AG09309 (cell line): ENCODE measurements around the gene TNFSF13B.

ENCODE experiments used
- DNase-seq: peaks from one replicate; pipeline ENCODE4 v3.0.0-alpha.2; 2010; ENCODE audit warnings: low read depth
- H3K4me3 ChIP-seq: 2 replicates; pipeline ENCODE4 v1.5.1; 2011; ENCODE audit warnings: mild to moderate bottlenecking, low read depth, low read length, moderate library complexity; ENCODE audit not compliant: control insufficient read depth
- TF ChIP-seq, protein P1 (sequence below): IDR thresholded peaks from 2 replicates; pipeline ENCODE4 v1.5.1; 2011; ENCODE audit warnings: mild to moderate bottlenecking, low read depth, low read length, inconsistent platforms; ENCODE audit not compliant: insufficient read depth, control insufficient read depth; ENCODE audit errors: missing control alignments

TNFSF13B gene

DNA sequence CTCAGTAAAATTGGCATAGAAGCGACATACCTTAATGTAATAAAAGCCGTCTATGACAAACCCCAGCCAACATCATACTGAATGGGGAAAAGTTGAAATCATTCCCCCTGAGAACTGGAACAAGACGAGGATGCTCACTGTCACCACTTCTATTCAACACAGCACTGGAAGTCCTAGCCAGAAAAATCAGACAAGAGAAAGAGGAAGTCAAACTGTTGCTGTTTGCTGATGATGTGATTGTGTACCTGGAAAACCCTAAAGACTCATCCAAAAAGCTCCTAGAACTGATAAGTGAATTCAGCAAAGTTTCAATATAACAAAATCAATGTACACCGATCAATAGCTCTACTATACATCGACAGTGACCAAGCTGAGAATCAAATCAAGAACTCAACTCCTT lies 63.3 kb downstream of the TNFSF13B start:
- TF ChIP-seq, protein P1, sequence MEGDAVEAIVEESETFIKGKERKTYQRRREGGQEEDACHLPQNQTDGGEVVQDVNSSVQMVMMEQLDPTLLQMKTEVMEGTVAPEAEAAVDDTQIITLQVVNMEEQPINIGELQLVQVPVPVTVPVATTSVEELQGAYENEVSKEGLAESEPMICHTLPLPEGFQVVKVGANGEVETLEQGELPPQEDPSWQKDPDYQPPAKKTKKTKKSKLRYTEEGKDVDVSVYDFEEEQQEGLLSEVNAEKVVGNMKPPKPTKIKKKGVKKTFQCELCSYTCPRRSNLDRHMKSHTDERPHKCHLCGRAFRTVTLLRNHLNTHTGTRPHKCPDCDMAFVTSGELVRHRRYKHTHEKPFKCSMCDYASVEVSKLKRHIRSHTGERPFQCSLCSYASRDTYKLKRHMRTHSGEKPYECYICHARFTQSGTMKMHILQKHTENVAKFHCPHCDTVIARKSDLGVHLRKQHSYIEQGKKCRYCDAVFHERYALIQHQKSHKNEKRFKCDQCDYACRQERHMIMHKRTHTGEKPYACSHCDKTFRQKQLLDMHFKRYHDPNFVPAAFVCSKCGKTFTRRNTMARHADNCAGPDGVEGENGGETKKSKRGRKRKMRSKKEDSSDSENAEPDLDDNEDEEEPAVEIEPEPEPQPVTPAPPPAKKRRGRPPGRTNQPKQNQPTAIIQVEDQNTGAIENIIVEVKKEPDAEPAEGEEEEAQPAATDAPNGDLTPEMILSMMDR, result no peak
- H3K4me3 ChIP-seq, result no peak overlapping the region
- no peak for DNase-seq

DNA sequence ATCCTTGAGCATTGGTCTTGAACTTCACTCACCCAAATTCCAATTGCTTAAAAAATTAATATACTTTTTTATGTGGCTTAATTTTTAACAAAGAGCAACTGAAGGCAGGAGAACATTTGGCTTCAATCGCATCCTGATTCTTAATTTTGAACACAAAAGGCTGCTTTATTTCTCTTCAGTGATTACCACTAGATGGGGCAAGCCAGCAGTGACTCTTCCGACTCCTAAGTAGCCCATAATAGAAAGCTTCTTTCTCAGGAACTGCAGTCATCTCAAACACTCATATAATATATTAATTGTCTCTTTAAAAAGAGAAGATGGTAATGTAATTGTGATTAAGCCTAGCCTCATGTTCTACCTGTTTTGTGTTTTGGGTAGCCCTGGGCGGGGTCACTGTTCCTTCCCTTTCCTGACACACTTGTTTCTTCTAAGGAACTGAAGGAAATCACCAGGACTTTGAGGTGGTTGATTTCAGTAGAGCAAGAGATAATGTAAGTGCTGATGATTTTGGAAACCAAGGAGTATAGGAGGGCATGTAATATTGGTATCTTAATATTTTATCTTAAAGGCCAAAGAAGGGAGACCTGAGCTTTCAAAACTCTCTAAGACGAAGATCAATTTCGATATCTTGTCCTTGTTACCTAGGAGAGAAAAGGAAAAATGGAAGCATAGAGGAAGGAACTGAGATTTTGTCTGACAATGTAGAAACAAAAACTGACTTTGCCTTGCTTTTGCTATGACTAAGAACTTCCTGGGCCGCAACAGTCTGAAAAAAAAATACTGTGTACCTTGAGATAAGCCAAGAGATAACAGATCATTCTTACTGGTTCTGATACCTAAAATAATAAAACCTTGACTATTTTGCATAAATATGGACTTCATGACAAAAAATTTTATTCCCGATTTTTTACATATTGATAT lies 73.1 kb downstream of the TNFSF13B start:
- no peak overlapping the region for H3K4me3 ChIP-seq
- TF ChIP-seq, protein P1, result peak; percentile 49
- no peak for DNase-seq

DNA sequence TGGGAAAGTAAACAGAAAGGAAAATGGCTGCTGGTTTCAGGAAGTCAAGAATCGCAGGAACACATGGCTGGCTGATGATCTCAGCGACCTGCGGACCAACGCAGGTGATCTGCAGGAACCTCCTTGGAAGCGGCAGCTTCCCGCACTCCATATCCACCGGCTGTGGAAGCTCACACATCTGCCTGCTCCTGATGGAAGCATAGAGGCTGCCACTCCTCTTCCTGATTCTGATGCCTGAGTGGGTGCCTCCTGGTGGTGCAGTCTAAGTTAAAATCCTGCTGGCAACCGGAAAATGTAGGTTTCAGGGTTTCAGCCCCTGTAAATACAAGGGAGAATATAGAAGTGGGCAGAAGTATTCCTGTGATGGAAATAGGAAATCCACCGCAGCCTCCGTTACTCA lies 75.5 kb downstream of the TNFSF13B start:
- TF ChIP-seq, protein P1, result no peak
- H3K4me3 ChIP-seq, result no peak overlapping the region
- DNase-seq, result no peak

DNA sequence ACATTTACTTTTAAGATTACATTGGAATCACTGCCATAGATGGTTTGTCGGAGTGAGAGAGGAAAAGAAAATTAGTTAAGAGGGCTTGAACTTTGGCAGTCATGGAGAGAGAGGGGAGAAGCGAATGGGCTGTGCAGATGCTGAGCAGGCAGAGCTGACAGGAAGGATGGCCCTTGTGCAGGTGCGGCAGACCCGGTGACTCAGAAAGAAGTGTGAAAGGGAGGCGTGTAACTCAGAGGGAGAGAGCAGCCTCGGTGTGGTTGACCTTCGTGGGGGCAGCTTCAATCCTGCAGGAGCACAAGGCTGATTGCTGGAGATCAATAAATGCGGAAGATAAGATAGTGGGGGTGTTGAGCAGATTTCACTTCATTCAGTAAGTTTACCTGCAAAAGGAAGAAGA lies 76.9 kb downstream of the TNFSF13B start:
- TF ChIP-seq, protein P1, result no peak
- H3K4me3 ChIP-seq, result no peak overlapping the region
- no peak for DNase-seq

DNA sequence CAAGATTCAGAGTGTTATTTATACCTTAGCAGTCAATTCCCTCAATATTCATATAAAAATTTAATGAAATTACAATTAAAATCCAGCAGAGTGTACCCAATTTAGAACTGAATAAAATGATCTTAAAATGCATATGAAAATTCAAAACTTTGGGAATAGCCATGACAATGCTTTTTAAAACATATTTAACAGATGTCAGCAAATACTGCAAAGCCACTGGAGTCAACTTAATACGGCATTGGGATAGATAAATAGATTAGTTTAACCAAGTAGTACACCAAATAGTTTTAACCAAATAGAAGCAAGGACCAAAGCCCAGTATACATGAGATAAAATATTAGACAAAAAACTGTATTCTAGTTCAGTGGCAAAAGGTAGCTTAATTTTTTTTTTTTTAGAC lies 79.8 kb downstream of the TNFSF13B start:
- TF ChIP-seq, protein P1, result no peak
- DNase-seq, result no peak
- H3K4me3 ChIP-seq, result no peak overlapping the region

DNA sequence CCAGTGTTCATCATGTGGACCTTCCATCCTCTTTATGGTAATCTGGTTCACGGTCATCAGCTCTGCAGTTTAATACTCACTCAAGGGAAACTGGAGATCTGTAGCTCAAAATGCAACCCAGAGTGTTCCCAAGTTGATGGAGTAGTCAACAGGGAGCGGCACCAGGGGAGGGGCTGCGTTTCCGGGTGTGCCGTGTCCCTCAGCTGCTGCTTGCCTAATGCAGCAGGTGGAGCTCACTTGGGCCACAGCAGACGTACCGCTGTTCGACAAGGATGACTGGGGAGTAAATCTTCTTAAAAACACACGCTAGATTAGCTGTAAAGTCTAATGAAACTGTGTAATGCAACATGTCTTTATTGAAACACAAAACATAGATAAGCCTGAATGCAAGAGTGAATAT lies 81.1 kb downstream of the TNFSF13B start:
- no peak overlapping the region for H3K4me3 ChIP-seq
- TF ChIP-seq, protein P1, result no peak
- DNase-seq, result no peak

DNA sequence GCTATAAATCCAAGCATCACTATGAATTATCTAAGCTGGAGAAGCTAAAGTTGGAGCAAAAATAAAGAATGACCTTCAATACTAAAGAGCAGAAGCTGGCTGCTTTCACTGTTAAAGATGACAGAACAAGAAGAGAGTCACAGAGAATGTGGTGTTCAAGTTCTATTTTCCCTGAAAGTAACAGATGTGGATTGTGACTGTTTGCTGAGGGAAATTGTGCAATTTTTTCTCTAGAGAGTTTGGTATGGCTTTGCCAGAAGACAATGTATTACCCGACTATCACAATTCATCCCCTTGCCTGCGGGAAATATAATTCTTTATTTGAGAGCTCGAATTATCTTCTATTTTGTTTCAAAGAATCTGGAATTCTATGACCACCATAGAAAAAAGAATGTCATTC lies 83.1 kb downstream of the TNFSF13B start:
- H3K4me3 ChIP-seq, result no peak overlapping the region
- TF ChIP-seq, protein P1, result no peak
- DNase-seq, result no peak
